NCI-H82 treated with DMSO at 0.1 percent for 48 hours (cell line): ENCODE measurements around the gene RETREG1.
A peak's percentile ranks its signal among the peaks of the same experiment; 100 is the strongest.
"Not testable (repeated sequence)": the region's sequence is repeated elsewhere in the genome, so short reads cannot be mapped to it uniquely, and the experiment has no call there.

Source experiments
- DNase-seq: peaks from one replicate; lab custom pipeline; 2025; ENCODE audit not compliant: unreplicated experiment; lab: John Stamatoyannopoulos, UW

The RETREG1 gene

GRCh38 chr5:16557477-16557876 lies 59.3 kb downstream of the RETREG1 start:
- DNase-seq = no peak

GRCh38 chr5:16554110-16554509 lies 62.7 kb downstream of the RETREG1 start:
- DNase-seq = no peak

- DNase-seq = peak; percentile 35
Observed at GRCh38 chr5:16552666-16553343, 64.0 kb downstream of the RETREG1 start.

GRCh38 chr5:16551628-16552027 lies 65.2 kb downstream of the RETREG1 start:
- no peak for DNase-seq

- DNase-seq = peak; percentile 13
Observed at GRCh38 chr5:16550316-16550952, 66.4 kb downstream of the RETREG1 start.

GRCh38 chr5:16549491-16550206 lies 67.1 kb downstream of the RETREG1 start:
- DNase-seq = no peak

- DNase-seq = no peak
Observed at GRCh38 chr5:16548812-16549211, 68.0 kb downstream of the RETREG1 start.

GRCh38 chr5:16548115-16548514 lies 68.7 kb downstream of the RETREG1 start:
- no peak for DNase-seq

GRCh38 chr5:16547200-16547842 lies 69.5 kb downstream of the RETREG1 start:
- DNase-seq = no peak

GRCh38 chr5:16546732-16547131 lies 70.1 kb downstream of the RETREG1 start:
- no peak for DNase-seq

- DNase-seq = no peak
Observed at GRCh38 chr5:16544607-16545374, 72.0 kb downstream of the RETREG1 start.

GRCh38 chr5:16543206-16543605 lies 73.6 kb downstream of the RETREG1 start:
- DNase-seq = not testable (repeated sequence)

GRCh38 chr5:16542236-16542635 lies 74.6 kb downstream of the RETREG1 start:
- DNase-seq = no peak

GRCh38 chr5:16541592-16541991 lies 75.2 kb downstream of the RETREG1 start:
- not testable (repeated sequence) for DNase-seq

GRCh38 chr5:16540421-16540820 lies 76.4 kb downstream of the RETREG1 start:
- no peak for DNase-seq

- DNase-seq = no peak
Observed at GRCh38 chr5:16539169-16539666, 77.6 kb downstream of the RETREG1 start.

GRCh38 chr5:16538006-16538405 lies 78.8 kb downstream of the RETREG1 start:
- peak; percentile 23 for DNase-seq

- DNase-seq = no peak
Observed at GRCh38 chr5:16536818-16537217, 80.0 kb downstream of the RETREG1 start.

GRCh38 chr5:16536246-16536645 lies 80.6 kb downstream of the RETREG1 start:
- no peak for DNase-seq

- no peak for DNase-seq
Observed at GRCh38 chr5:16534280-16534679, 82.5 kb downstream of the RETREG1 start.
